ENCODE measurements around the gene JARID2. TPM values are rescaled to one million over a fixed set of nuclear protein-coding genes. Genes with fewer than 3 reads are reported as not detected.

JARID2 gene
- total RNA-seq, 1 experiment from 2014 or later: 23.6 TPM

GRCh38 chr6:15356179-15356578 lies 110.3 kb downstream of the JARID2 start:
- Histone ChIP-seq H2AFZ (ENCODE audit: low read depth, low read length, poor library complexity, severe bottlenecking) (no peak overlapping the region), H3K4me2 (ENCODE audit: low read length) (no peak overlapping the region), H3K79me2 (ENCODE audit: insufficient read depth, low read length) (peaks cover 83% of the 10 kb centered on the region), H3K4me3 (replicated peaks in 1 of 2; ENCODE audit: low read depth in 1 of 2, low read length in 2 of 2) (no peak overlapping the region), H3K27me3 (ENCODE audit: insufficient read depth, low read length) (no peaks in the 10 kb centered on the region), H3K9ac (ENCODE audit: low read length) (no peak overlapping the region), H3K9me2 (ENCODE audit: insufficient read depth) (no peaks in the 10 kb centered on the region), H3K36me3 (ENCODE audit: control insufficient read depth in 1 of 2, insufficient read depth in 2 of 2, low read length in 2 of 2) (no peaks in the 10 kb centered on the region), H3K27ac (ENCODE audit: low read depth, low read length) (no peak overlapping the region), H4K20me1 (ENCODE audit: insufficient read depth) (no peaks in the 10 kb centered on the region), H3K4me1 (ENCODE audit: control insufficient read depth in 1 of 2, insufficient read depth in 2 of 2, low read length in 2 of 2) (peaks cover 0 to 16% of the 10 kb centered on the region in 2 experiments; a peak in 1 of 4 replicates), H3K9me3 (ENCODE audit: control insufficient read depth in 1 of 2, insufficient read depth in 1 of 2, low read depth in 1 of 2, low read length in 2 of 2) (no peaks in the 10 kb centered on the region)
- POLR2A ChIA-PET: no interaction called here
- TF ChIP-seq CBX3 (IDR thresholded peaks at IDR 0.05; ENCODE audit: low read depth): no peak
- no peak for TF ChIP-seq YY1 (IDR thresholded peaks at IDR 0.05; ENCODE audit: extremely low read depth, insufficient replicate concordance, low read depth, low read length)
- TF ChIP-seq ZFX (IDR thresholded peaks at IDR 0.05): no peak
- no peak for TF ChIP-seq SRF (IDR thresholded peaks at IDR 0.05; ENCODE audit: low read depth)
- no peak for TF ChIP-seq REST (IDR thresholded peaks at IDR 0.05; ENCODE audit: low read depth)
- TF ChIP-seq POLR2AphosphoS5 (IDR thresholded peaks at IDR 0.05; ENCODE audit: low read depth, low read length): no peak
- no peak for TF ChIP-seq CTCF (IDR thresholded peaks at IDR 0.05 in 2 of 3, conservative IDR thresholded peaks at IDR 0.05 in 1 of 3; ENCODE audit: borderline replicate concordance in 1 of 3, insufficient read depth in 1 of 3, low read depth in 2 of 3, low read length in 2 of 3)
- no peak for TF ChIP-seq FOSL1 (IDR thresholded peaks at IDR 0.05; ENCODE audit: low read depth)
- ATAC-seq: no peak
- intact Hi-C loops (cut with micrococcal nuclease): no loop called here
- RAD21 ChIA-PET (ENCODE audit: low non-redundant PET in 1 of 2, low total read pairs in 2 of 2, uncharacterized antibody in 2 of 2, unreplicated experiment in 2 of 2): no interaction called here
- BruUV-seq (replicated peaks): no TSS peak
- CTCF ChIA-PET: no interaction called here
- no peak for DNase-seq (ENCODE audit: low read depth, low spot score)
